GM12891 (cell line): ENCODE results near the gene PPP1R27.

Experiments used
- POLR2A ChIP-seq: IDR thresholded peaks from 2 replicates; pipeline ENCODE4 v1.6.1; 2011; ENCODE audit warnings: low read depth, low read length, control low read depth
- POLR2AphosphoS5 ChIP-seq: IDR thresholded peaks from 2 replicates; pipeline ENCODE4 v1.6.1; 2011; ENCODE audit warnings: low read depth, low read length, control low read depth
- POU2F2 ChIP-seq: IDR thresholded peaks from 2 replicates; pipeline ENCODE4 v1.6.1; 2011; ENCODE audit warnings: low read depth, mild to moderate bottlenecking, control low read depth, low read length, moderate library complexity
- SPI1 ChIP-seq: IDR thresholded peaks from 2 replicates; pipeline ENCODE4 v1.6.1; 2011; ENCODE audit warnings: low read depth, low read length, control low read depth
- TAF1 ChIP-seq: IDR thresholded peaks from 2 replicates; pipeline ENCODE4 v1.6.1; 2011; ENCODE audit warnings: low read depth, low read length, control low read depth

DNA sequence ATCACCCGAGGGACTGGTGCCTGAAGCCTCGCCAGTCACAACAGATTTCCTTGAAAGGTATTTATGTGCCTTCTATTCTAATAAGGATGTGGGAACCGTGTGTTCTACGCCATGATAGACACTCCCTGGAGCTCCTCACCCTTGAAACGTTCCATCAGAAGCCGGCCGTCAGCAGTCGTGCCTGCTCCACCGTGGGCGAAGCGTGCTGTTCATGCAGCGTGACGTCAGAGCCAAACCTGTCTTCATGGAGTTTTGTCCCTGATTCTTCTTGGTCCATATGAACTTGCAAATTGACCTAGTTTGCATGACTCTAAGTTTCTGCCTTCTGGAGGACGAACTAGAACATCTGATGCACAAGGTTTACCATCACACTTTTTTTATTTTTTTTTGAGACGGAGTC lies 4.5 kb upstream of the PPP1R27 start:
- TF ChIP-seq POLR2A, result no peak
- TF ChIP-seq TAF1, result no peak
- no peak for TF ChIP-seq POLR2AphosphoS5
- TF ChIP-seq SPI1, result no peak
- TF ChIP-seq POU2F2, result no peak
